K562 (cell line): ENCODE measurements around the gene MTHFS. TPM values are rescaled to one million over a fixed set of nuclear protein-coding genes. Genes with fewer than 3 reads are reported as not detected.

ENCODE experiments used
- ATF7 ChIP-seq: fragments of 450-650 bp; IDR thresholded peaks from 2 replicates; pipeline ENCODE4 v1.7.1; 2014; ENCODE audit warnings: mild to moderate bottlenecking, moderate library complexity
- BMI1 ChIP-seq: fragments of 150-350 bp; IDR thresholded peaks from 2 replicates; pipeline ENCODE4 v1.6.1; 2014; ENCODE audit warnings: low read length
- CAMTA2 ChIP-seq: fragments of 250-450 bp; sonication (Bioruptor Pico); conservative IDR thresholded peaks from 2 replicates; pipeline ENCODE4 v1.5.1; 2022
- CC2D1A ChIP-seq: fragments of 450-650 bp; IDR thresholded peaks from 2 replicates; pipeline ENCODE4 v1.6.1; 2017; ENCODE audit warnings: mild to moderate bottlenecking
- CXXC5 ChIP-seq: fragments of 250-450 bp; sonication (Bioruptor Pico); IDR thresholded peaks from 2 replicates; pipeline ENCODE4 v1.8.0; 2022; ENCODE audit warnings: inconsistent platforms, mild to moderate bottlenecking, moderate library complexity
- EGR1 ChIP-seq: fragments of 450-650 bp; conservative IDR thresholded peaks from 2 replicates; pipeline ENCODE4 v1.6.1; 2017; ENCODE audit warnings: mild to moderate bottlenecking
- GABPB1 ChIP-seq: sonication (generic); formaldehyde crosslinking; IDR thresholded peaks from 2 replicates; pipeline ENCODE4 v1.8.0; 2022; ENCODE audit warnings: mild to moderate bottlenecking, missing genetic modification reagents
- KLF10 ChIP-seq: fragments of 250-450 bp; sonication (Bioruptor Pico); IDR thresholded peaks from 2 replicates; pipeline ENCODE4 v1.6.1; 2021; ENCODE audit warnings: matching md5 sums
- MAFG ChIP-seq: fragments of 450-650 bp; conservative IDR thresholded peaks from 2 replicates; pipeline ENCODE4 v1.6.1; 2016; ENCODE audit warnings: missing genetic modification characterization, missing compliant biosample characterization
- MECOM ChIP-seq: fragments of 250-450 bp; sonication (Bioruptor Pico); IDR thresholded peaks from 2 replicates; pipeline ENCODE4 v1.8.0; 2022; ENCODE audit warnings: inconsistent platforms
- NCOR1 ChIP-seq: fragments of 450-650 bp; IDR thresholded peaks from 2 replicates; pipeline ENCODE4 v1.6.1; 2016; ENCODE audit warnings: mild to moderate bottlenecking, moderate library complexity
- NFE2 ChIP-seq: IDR thresholded peaks from 2 replicates; pipeline ENCODE4 v1.6.1; 2014; ENCODE audit warnings: antibody characterized with exemption, low read depth
- PHF21A ChIP-seq: fragments of 450-650 bp; IDR thresholded peaks from 2 replicates; pipeline ENCODE4 v1.6.1; 2017; ENCODE audit warnings: low read depth, borderline replicate concordance
- RBM25 ChIP-seq: fragments of 200-400 bp; formaldehyde crosslinking; IDR thresholded peaks from 2 replicates; pipeline ENCODE4 v1.6.1; 2018; ENCODE audit warnings: low read length, low read depth, moderate library complexity; ENCODE audit not compliant: severe bottlenecking
- SMAD1 ChIP-seq: fragments of 150-350 bp; IDR thresholded peaks from 2 replicates; pipeline ENCODE4 v1.6.1; 2014; ENCODE audit warnings: low read length, low read depth; ENCODE audit not compliant: partially characterized antibody
- SREBF2 ChIP-seq: sonication (generic); formaldehyde crosslinking; IDR thresholded peaks from 2 replicates; pipeline ENCODE4 v1.4.0; 2020; ENCODE audit warnings: mild to moderate bottlenecking, missing genetic modification reagents
- THRAP3 ChIP-seq: fragments of 450-650 bp; IDR thresholded peaks from 2 replicates; pipeline ENCODE4 v1.6.1; 2016; ENCODE audit warnings: mild to moderate bottlenecking, inconsistent platforms, borderline replicate concordance
- TRIM24 ChIP-seq, 2 experiments: fragments of 450-650 bp; IDR thresholded peaks; 2 replicates each; pipeline ENCODE4 v1.6.1; 2016
- ZNF140 ChIP-seq: fragments of 250-450 bp; sonication (Bioruptor Pico); IDR thresholded peaks from 2 replicates; pipeline ENCODE4 v1.8.0; 2021; ENCODE audit warnings: moderate library complexity, mild to moderate bottlenecking, inconsistent platforms
- ZNF224 ChIP-seq: sonication (generic); formaldehyde crosslinking; IDR thresholded peaks from 2 replicates; pipeline ENCODE4 v1.8.0; 2022; ENCODE audit warnings: mild to moderate bottlenecking, missing genetic modification reagents
- ZNF253 ChIP-seq: fragments of 250-450 bp; sonication (Bioruptor Pico); conservative IDR thresholded peaks from 2 replicates; pipeline ENCODE4 v1.6.1; 2021; ENCODE audit warnings: mild to moderate bottlenecking
- ZNF644 ChIP-seq: fragments of 200-800 bp; sonication (Bioruptor generic); IDR thresholded peaks from 2 replicates; pipeline ENCODE4 v1.6.1; 2016; ENCODE audit warnings: low read depth, missing genetic modification characterization, missing compliant biosample characterization
- polyA plus RNA-seq, 8 experiments: library from polyadenylated mRNA; depleted of rRNA in 4 of 8; stranded (reverse) in 5 of 8; unstranded in 3 of 8; fragments of >200 nt; fragmentation: Nextera tagmentation in 2 of 8; fragmentation: Illumina TruSeq in 1 of 8; extraction: Ambion mirVana in 2 of 8; extraction: Trizol in 1 of 8; gene quantifications; 2 replicates each; pipeline versions ENCODE4 v1.2.1 to v1.2.3, GENCODE V29; 2011 to 2014; ENCODE audit warnings: inconsistent platforms in 1 of 8, missing spikeins in 1 of 8
- total RNA-seq, 7 experiments: library from RNA; depleted of rRNA in 6 of 7; stranded (reverse); fragments of >200 nt in 6 of 7; fragmentation: Illumina TruSeq in 2 of 7; extraction: Trizol in 2 of 7; gene quantifications; 2 replicates each; pipeline versions ENCODE4 v1.2.1 to v1.2.3, GENCODE V29; 2011 to 2021; ENCODE audit warnings: low replicate concordance in 1 of 7
- TF ChIP-seq, protein P1 (sequence below): sonication (generic); formaldehyde crosslinking; IDR thresholded peaks from 2 replicates; pipeline ENCODE4 v1.8.1; 2022; ENCODE audit warnings: missing genetic modification reagents
- TF ChIP-seq, protein P2 (sequence below): fragments of 250-450 bp; sonication (Bioruptor Pico); IDR thresholded peaks from 2 replicates; pipeline ENCODE4 v1.4.0; 2020; ENCODE audit warnings: mild to moderate bottlenecking, moderate library complexity
- TF ChIP-seq, protein P3 (sequence below): sonication (generic); formaldehyde crosslinking; IDR thresholded peaks from 2 replicates; pipeline ENCODE4 v1.8.1; 2023; ENCODE audit warnings: missing genetic modification reagents, mild to moderate bottlenecking, borderline replicate concordance

MTHFS gene
- total and polyA plus RNA-seq, 9 of the 15 experiments (the other 6 are each of a cell fraction or from before 2014, with no cell fraction given) = 17.8 to 79.3 (median 41.7) TPM

DNA sequence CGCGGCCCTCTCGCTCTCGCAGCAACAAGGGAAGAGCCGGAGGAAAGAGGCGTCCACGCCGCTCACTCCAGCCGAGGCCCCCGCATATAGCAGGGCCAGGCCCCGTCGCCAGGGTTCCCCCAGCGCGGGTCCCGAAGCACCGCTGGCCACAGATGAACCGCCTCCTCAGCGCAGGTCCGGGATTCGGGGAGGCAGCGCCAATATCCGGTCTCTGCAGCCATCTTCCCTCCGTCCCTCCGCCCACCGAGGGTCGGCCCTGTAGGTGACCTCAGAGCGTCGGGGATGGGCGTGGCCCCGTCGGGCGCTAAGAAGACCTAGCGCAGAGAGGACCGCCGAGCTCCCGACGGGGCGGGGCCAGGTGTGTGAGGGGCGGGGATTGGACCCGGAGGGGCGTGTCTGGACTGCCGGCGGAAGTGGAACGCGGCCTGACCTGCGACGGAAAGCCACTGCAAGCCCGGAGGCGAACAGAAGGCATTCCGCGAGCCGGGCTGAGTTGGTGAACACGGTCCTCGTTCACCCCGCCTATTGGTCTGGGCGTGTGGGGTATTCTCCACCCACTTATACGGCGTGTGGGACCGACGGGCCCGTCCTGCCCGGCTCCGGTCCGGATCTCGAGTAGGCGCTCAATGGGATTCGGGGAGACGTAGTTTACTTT is 26.8 kb upstream of the MTHFS start (continued):
- TF ChIP-seq ZNF253 = no peak
- TF ChIP-seq KLF10 (CRISPR knock-in tag) = no peak
- TF ChIP-seq, protein P1, sequence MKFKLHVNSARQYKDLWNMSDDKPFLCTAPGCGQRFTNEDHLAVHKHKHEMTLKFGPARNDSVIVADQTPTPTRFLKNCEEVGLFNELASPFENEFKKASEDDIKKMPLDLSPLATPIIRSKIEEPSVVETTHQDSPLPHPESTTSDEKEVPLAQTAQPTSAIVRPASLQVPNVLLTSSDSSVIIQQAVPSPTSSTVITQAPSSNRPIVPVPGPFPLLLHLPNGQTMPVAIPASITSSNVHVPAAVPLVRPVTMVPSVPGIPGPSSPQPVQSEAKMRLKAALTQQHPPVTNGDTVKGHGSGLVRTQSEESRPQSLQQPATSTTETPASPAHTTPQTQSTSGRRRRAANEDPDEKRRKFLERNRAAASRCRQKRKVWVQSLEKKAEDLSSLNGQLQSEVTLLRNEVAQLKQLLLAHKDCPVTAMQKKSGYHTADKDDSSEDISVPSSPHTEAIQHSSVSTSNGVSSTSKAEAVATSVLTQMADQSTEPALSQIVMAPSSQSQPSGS = no peak
- no peak for TF ChIP-seq NFE2
- TF ChIP-seq EGR1 = peak; percentile 3; the same call in 1 of the 2 replicates
- no peak for TF ChIP-seq TRIM24 (IDR thresholded peaks at IDR 0.05)
- no peak for TF ChIP-seq ZNF140 (CRISPR knock-in tag)
- no peak for TF ChIP-seq PHF21A
- no peak for TF ChIP-seq RBM25
- peak; percentile 61 for TF ChIP-seq SMAD1
- TF ChIP-seq THRAP3 = no peak
- no peak; the same call in 1 of the 2 replicates for TF ChIP-seq CC2D1A
- no peak for TF ChIP-seq CAMTA2
- peak; percentile 86 for TF ChIP-seq ATF7
- TF ChIP-seq ZNF644 (tag) = no peak
- no peak for TF ChIP-seq BMI1
- peak; percentile 65 for TF ChIP-seq CXXC5 (CRISPR knock-in tag)
- TF ChIP-seq, protein P2, sequence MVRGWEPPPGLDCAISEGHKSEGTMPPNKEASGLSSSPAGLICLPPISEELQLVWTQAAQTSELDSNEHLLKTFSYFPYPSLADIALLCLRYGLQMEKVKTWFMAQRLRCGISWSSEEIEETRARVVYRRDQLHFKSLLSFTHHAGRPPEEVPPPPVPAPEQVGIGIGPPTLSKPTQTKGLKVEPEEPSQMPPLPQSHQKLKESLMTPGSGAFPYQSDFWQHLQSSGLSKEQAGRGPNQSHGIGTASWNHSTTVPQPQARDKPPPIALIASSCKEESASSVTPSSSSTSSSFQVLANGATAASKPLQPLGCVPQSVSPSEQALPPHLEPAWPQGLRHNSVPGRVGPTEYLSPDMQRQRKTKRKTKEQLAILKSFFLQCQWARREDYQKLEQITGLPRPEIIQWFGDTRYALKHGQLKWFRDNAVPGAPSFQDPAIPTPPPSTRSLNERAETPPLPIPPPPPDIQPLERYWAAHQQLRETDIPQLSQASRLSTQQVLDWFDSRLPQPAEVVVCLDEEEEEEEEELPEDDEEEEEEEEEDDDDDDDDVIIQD (CRISPR knock-in tag) = no peak
- TF ChIP-seq MECOM = no peak
- TF ChIP-seq SREBF2 (CRISPR knock-in tag) = no peak
- no peak for TF ChIP-seq MAFG
- TF ChIP-seq, protein P3, sequence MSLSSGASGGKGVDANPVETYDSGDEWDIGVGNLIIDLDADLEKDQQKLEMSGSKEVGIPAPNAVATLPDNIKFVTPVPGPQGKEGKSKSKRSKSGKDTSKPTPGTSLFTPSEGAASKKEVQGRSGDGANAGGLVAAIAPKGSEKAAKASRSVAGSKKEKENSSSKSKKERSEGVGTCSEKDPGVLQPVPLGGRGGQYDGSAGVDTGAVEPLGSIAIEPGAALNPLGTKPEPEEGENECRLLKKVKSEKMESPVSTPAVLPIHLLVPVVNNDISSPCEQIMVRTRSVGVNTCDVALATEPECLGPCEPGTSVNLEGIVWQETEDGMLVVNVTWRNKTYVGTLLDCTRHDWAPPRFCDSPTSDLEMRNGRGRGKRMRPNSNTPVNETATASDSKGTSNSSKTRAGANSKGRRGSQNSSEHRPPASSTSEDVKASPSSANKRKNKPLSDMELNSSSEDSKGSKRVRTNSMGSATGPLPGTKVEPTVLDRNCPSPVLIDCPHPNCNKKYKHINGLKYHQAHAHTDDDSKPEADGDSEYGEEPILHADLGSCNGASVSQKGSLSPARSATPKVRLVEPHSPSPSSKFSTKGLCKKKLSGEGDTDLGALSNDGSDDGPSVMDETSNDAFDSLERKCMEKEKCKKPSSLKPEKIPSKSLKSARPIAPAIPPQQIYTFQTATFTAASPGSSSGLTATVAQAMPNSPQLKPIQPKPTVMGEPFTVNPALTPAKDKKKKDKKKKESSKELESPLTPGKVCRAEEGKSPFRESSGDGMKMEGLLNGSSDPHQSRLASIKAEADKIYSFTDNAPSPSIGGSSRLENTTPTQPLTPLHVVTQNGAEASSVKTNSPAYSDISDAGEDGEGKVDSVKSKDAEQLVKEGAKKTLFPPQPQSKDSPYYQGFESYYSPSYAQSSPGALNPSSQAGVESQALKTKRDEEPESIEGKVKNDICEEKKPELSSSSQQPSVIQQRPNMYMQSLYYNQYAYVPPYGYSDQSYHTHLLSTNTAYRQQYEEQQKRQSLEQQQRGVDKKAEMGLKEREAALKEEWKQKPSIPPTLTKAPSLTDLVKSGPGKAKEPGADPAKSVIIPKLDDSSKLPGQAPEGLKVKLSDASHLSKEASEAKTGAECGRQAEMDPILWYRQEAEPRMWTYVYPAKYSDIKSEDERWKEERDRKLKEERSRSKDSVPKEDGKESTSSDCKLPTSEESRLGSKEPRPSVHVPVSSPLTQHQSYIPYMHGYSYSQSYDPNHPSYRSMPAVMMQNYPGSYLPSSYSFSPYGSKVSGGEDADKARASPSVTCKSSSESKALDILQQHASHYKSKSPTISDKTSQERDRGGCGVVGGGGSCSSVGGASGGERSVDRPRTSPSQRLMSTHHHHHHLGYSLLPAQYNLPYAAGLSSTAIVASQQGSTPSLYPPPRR (CRISPR knock-in tag) = no peak
- TF ChIP-seq ZNF224 = no peak
- no peak for TF ChIP-seq NCOR1
- TF ChIP-seq GABPB1 (CRISPR knock-in tag) = peak; percentile 88
